ENCODE data around the gene VPREB1. TPM values are rescaled to one million over a fixed set of nuclear protein-coding genes. Genes with fewer than 3 reads are reported as not detected.
"Not testable (repeated sequence)": the region's sequence is repeated elsewhere in the genome, so short reads cannot be mapped to it uniquely, and the experiment has no call there.

VPREB1 gene
- total RNA-seq, 1 experiment from 2014 or later: not detected

DNA sequence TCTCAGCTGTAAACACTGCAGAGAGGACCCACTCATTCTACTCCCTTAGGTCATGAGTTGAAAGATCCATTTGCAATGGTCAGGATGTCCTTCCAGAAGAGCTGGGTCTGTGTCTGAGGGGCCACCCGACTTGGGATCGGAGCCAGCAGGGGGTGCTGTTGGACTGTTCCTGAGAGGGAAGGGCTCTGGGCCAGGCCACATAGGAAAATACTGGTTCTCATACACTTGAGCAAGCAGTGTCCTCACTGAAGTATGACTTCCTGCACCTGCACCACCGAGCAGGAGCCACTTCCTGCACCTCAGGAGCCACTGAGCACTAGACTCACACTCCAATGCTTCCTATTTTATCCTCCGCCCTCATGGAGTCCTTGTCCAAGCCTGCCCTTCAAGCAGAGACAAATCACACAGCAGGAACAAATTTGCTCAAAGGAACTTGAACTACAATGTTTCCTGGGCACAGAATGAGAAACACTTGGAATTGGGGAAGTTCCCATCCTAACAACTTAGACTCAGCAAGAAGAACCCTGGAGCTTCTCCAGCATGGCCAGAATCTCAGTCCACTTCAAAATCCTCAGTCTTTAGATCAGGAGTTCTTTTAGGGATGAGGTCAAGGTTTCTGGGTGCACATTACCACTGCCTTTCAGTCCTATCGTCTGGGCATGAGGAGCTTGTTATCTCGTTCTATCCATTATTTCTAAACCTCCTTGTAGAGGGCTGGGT lies 36.6 kb upstream of the VPREB1 start:
- H3K36me3 ChIP-seq: no peaks in the 10 kb centered on the region
- H3K4me1 ChIP-seq (replicated peaks): no peaks in the 10 kb centered on the region
- peaks cover 31% of the 10 kb centered on the region for H3K27me3 ChIP-seq (replicated peaks)
- DNase-seq (ENCODE audit: low read depth in 1 of 2, low spot score in 2 of 2): peak; percentile 48 to 68
- no peaks in the 10 kb centered on the region for H3K9me3 ChIP-seq (replicated peaks)
- H3K4me3 ChIP-seq: no peak overlapping the region
- no peak overlapping the region for H3K27ac ChIP-seq

DNA sequence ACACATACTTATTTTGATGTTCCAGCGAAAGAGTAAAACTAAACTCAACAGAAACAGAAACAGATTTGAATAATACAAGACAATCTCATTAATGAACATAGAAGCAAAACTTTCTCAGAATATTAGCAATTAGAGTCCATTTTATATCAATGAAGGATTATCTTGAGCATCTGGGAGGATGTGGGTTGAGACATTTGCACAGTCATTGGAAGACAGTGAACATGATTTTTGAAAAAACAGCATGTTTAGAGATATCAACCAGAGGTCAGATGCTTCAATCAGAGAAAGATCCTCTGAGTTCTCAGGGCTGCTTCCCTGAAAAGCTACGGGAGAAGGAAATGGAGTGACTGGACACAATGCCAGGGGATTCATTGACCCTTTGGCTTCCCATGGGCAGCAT lies 35.9 kb upstream of the VPREB1 start:
- peaks cover 31% of the 10 kb centered on the region for H3K27me3 ChIP-seq (replicated peaks)
- DNase-seq (ENCODE audit: low read depth in 1 of 2, low spot score in 2 of 2): no peak
- H3K27ac ChIP-seq: no peak overlapping the region
- H3K4me1 ChIP-seq (replicated peaks): no peaks in the 10 kb centered on the region
- H3K4me3 ChIP-seq: no peak overlapping the region
- H3K9me3 ChIP-seq (replicated peaks): no peaks in the 10 kb centered on the region
- no peaks in the 10 kb centered on the region for H3K36me3 ChIP-seq

DNA sequence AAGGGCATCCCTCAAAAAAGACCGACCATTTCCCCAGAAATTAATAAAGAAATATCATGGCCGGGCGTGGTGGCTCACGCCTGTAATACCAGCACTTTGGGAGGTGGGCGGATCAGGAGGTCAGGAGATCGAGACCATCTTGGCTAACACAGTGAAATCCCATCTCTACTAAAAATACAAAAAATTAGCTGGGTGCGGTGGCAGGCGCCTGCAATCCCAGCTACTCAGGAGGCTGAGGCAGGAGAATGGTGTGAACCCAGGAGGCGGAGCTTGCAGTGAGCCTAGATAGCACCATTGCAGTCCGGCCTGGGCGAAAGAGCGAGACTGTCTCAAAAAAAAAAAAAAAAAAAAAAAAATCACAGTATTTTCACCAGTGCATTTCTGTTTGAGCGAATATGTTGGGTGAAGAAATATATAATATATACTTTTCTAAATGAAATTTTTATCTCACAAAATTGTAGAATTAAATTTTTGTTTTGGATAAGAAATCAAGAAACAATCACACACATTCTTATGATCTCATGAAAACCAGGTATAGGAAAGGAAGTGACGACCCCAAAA lies 35.4 kb upstream of the VPREB1 start:
- not testable (repeated sequence) for DNase-seq (ENCODE audit: low read depth in 1 of 2, low spot score in 2 of 2); H3K27ac ChIP-seq; H3K9me3 ChIP-seq (replicated peaks); H3K4me1 ChIP-seq (replicated peaks); H3K36me3 ChIP-seq; H3K4me3 ChIP-seq
- H3K27me3 ChIP-seq (replicated peaks): peaks cover 34% of the 10 kb centered on the region

DNA sequence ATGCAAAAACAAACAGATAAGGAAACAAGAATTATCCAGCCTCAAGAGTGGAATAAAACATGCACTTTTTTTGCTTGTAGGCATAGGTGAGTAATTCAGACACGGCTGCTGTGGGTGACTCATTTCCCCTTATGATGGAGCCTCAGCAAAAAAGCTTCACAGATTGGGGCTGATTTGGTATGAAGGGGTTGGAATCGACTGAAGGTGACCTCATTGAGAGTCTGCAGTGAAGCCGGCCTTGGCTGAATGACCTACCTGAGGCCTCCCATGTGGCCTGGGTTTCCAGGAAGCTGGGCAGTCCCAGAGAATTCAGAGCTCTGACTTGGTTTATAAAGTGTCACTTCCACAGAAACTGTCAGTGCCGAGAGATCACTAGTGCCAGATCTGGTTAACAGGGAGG lies 34.2 kb upstream of the VPREB1 start:
- no peaks in the 10 kb centered on the region for H3K36me3 ChIP-seq
- peaks cover 36% of the 10 kb centered on the region for H3K27me3 ChIP-seq (replicated peaks)
- no peak overlapping the region for H3K4me3 ChIP-seq
- no peaks in the 10 kb centered on the region for H3K9me3 ChIP-seq (replicated peaks)
- no peaks in the 10 kb centered on the region for H3K4me1 ChIP-seq (replicated peaks)
- peak in 1 of 2 experiments; percentile 40 for DNase-seq (ENCODE audit: low read depth in 1 of 2, low spot score in 2 of 2)
- H3K27ac ChIP-seq: no peak overlapping the region

DNA sequence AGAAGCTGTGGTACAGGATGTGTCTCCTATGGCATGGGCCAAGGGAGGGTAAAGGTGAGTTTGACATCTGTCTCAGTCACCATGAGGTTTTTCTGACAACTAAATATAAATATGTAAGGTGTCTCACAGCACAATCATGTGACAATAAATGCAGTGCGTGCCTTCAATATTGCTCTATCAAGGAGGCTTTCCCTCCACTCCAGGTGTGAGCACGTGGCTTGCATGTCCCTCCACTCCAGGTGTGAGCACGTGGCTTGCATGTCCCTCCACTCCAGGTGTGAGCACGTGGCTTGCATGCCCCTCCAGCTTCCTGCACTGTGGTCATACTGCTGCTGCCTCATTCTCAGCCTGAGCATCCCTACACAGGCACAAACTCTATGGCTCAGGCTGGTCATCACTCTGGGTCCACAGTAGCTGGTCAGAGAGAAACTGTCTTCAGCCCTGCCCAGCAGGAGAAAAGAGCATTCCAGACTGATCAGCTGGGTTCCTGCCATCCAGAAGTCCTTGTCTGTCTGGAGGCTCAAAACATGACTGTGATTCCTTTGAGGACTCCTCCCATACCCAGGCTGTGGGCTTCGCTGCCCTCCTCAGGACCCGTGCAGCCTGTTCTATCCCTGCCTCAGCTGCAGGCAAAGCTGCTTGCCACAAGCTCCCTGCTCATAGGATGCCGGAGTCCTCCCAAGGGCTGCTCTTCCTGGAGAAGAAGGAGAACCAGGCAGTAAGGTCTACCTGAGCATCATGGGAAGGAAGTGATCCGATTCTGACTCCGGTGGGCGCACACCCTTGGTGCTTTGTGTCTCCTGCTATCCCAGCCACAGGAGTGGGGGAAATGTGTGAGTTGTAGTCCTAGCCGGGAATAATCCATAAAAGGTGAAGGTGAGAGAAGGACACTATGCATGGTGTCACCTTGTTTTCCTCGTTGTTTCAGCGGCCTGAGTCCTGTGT lies 33.4 kb upstream of the VPREB1 start:
- Histone ChIP-seq H3K27ac (no peak overlapping the region), H3K9me3 (replicated peaks) (no peaks in the 10 kb centered on the region), H3K4me1 (replicated peaks) (no peaks in the 10 kb centered on the region), H3K4me3 (no peak overlapping the region), H3K36me3 (no peaks in the 10 kb centered on the region), H3K27me3 (replicated peaks) (peaks cover 30% of the 10 kb centered on the region)
- no peak for DNase-seq (ENCODE audit: low read depth in 1 of 2, low spot score in 2 of 2)

DNA sequence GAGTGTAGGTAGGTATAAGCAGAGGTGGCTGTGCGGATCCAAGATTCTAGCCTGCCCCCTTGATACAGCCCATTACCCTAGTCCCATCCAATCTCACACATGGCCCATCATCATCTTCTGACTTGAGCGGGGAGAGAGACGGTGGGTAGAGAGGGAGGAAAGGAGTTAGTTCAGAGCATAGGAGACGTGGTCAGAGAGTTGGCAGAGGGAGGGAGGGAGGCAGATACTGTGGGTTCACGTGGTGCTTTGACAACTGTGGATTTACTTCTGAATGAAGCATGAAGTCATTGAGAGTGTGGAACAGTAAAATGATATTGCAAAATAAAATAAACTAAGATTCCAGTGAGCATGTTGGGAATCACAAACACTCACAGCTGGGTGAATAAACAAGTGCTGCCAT lies 31.4 kb upstream of the VPREB1 start:
- H3K27me3 ChIP-seq (replicated peaks): peaks cover 20% of the 10 kb centered on the region
- H3K27ac ChIP-seq: no peak overlapping the region
- H3K4me1 ChIP-seq (replicated peaks): no peaks in the 10 kb centered on the region
- no peak overlapping the region for H3K4me3 ChIP-seq
- peak in 1 of 2 experiments; percentile 10 for DNase-seq (ENCODE audit: low read depth in 1 of 2, low spot score in 2 of 2)
- H3K36me3 ChIP-seq: no peaks in the 10 kb centered on the region
- no peaks in the 10 kb centered on the region for H3K9me3 ChIP-seq (replicated peaks)

DNA sequence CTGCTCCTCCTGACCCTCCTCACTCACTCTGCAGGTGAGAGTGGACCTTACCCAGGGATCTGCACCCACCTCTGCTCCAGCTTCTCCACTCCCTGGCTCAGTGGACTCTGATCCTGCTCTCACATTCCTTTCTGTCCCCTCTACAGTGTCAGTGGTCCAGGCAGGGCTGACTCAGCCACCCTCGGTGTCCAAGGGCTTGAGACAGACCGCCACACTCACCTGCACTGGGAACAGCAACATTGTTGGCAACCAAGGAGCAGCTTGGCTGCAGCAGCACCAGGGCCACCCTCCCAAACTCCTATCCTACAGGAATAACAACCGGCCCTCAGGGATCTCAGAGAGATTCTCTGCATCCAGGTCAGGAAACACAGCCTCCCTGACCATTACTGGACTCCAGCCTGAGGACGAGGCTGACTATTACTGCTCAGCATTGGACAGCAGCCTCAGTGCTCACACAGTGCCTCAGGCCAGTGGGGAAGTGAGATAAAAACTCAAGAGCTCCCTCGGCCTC lies 29.7 kb upstream of the VPREB1 start:
- no peak overlapping the region for H3K27ac ChIP-seq
- peaks cover 26% of the 10 kb centered on the region for H3K27me3 ChIP-seq (replicated peaks)
- no peak overlapping the region for H3K4me3 ChIP-seq
- no peaks in the 10 kb centered on the region for H3K4me1 ChIP-seq (replicated peaks)
- peak in 1 of 2 experiments; percentile 23 for DNase-seq (ENCODE audit: low read depth in 1 of 2, low spot score in 2 of 2)
- no peaks in the 10 kb centered on the region for H3K36me3 ChIP-seq
- no peaks in the 10 kb centered on the region for H3K9me3 ChIP-seq (replicated peaks)

DNA sequence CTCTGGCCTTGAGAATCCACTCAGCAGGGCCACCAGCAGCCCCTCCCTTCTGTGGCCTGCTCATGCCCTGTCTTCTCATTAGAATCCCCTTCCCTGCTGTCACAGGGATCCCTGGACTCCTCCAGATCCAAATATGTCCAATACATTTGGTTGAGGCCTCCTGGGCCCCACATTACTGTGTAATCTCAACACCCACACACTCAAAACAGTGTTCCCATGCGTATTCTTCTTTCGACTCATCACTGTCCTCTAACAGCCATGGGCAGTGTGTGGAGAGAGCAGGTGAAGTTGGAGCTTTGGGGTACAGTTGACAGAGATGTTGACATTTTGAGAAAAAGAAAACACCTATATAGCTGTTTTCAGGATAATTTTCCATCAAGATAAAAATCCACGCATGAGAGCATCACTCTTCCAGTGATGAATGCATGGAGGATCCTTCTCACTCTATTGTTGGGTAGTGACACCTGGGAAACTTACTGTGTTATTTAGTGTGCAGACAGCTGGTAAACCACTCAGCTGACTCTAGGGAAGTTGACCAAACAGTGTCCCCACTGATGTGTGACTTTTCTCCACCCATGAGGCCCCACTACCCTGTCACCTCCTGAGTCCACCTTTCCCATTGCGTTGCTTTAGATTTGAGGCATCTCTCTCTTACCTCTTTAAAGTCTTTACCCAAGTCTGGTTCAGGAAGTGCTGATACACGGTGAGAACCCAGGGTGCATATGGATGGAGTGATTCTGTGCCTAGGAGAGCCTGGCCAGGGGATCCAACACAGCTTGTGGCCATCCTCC lies 28.7 kb upstream of the VPREB1 start:
- H3K4me1 ChIP-seq (replicated peaks): no peaks in the 10 kb centered on the region
- DNase-seq (ENCODE audit: low read depth in 1 of 2, low spot score in 2 of 2): peak in 1 of 2 experiments; percentile 8
- H3K9me3 ChIP-seq (replicated peaks): no peaks in the 10 kb centered on the region
- no peak overlapping the region for H3K27ac ChIP-seq
- no peak overlapping the region for H3K4me3 ChIP-seq
- peaks cover 26% of the 10 kb centered on the region for H3K27me3 ChIP-seq (replicated peaks)
- no peaks in the 10 kb centered on the region for H3K36me3 ChIP-seq

DNA sequence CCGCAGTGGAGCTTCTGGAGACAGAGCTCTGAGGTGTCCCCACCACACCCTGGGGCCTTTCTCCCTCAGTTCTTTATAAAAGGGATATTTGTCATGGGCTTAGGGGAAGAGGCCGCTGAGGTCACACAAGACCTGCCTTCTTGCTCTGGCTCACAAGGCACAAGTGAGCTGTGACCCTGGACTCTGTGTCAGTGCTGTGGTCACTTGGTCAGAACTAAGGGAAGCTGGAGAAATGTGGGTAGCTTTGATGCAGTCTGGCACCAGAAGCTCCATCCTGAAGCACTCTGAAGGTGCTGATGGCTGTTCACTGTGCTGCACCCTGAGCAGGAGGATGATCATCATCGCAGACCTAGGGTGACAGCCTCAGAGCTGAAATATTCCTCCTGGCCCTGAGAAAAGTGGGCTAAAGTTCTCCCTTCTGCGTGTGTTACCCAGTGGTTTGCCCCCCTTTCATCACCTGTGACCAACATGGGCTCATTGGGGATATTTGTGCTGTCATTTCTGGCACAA lies 28.1 kb upstream of the VPREB1 start:
- Histone ChIP-seq H3K4me1 (replicated peaks) (no peaks in the 10 kb centered on the region), H3K9me3 (replicated peaks) (no peaks in the 10 kb centered on the region), H3K4me3 (no peak overlapping the region), H3K27ac (no peak overlapping the region), H3K27me3 (replicated peaks) (peaks cover 26% of the 10 kb centered on the region), H3K36me3 (no peaks in the 10 kb centered on the region)
- DNase-seq (ENCODE audit: low read depth in 1 of 2, low spot score in 2 of 2): peak in 1 of 2 experiments; percentile 22

DNA sequence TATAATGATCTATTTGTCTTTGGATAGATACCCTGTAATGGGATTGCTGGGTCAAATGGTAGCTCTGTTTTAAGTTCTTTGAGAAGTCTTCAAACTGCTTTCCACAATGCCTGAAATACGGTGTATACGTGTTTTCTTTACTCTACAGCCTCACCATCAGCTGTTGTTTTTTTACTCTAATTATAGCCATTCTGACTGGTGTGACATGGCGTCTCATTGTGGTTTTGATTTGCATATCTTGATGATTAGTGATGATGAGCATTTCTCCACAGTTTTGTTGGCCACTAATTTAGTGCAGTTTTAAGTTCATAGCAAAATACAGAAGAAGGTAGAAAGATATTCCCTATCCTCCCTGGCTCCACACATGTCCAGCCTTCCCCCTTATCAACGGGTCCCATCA lies 26.3 kb upstream of the VPREB1 start:
- Histone ChIP-seq H3K27ac (no peak overlapping the region), H3K36me3 (no peaks in the 10 kb centered on the region), H3K4me1 (replicated peaks) (no peaks in the 10 kb centered on the region), H3K27me3 (replicated peaks) (peaks cover 19% of the 10 kb centered on the region), H3K4me3 (no peak overlapping the region), H3K9me3 (replicated peaks) (no peaks in the 10 kb centered on the region)
- DNase-seq (ENCODE audit: low read depth in 1 of 2, low spot score in 2 of 2): no peak

DNA sequence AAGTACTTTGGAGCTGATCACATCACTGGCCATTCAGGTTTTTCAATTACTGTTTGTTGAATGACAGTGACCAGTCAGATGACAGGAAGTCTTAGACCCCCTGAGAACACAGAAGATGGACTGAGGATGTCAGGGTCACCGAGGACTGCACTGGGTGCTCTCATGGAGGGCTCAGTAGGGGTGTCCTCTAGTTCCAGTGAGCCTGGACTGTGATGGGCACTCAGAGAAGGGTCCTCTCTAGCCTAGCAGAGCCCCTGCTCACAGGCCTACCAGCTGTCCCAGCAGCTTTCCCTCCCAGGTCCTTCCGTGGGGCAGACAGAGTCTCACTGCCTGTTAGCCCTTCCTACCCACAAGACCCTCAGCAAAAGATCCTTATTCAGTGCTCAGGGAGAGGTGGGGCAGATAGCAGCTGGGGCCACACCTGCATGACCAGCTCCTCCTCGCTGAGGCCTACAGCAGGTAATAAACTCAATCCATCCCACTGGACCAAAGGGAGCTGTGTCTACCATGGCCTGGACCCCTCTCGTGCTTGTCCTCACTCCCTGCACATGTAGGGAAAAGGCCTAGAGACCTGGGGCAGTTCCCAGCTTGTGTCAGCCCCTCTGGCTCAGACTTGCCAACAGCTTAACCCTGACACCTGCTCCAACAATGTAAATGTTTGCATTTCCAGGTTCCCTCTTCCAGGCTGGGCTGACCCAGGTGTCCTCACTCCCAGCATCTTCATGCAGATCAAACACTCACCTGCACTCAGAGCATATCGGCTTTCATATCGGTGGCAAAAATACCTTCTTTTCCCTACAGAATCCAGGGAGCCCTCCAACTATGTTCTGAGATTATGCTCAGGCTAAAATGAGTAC lies 25.2 kb upstream of the VPREB1 start:
- DNase-seq (ENCODE audit: low read depth in 1 of 2, low spot score in 2 of 2): no peak
- Histone ChIP-seq H3K4me1 (replicated peaks) (no peaks in the 10 kb centered on the region), H3K27me3 (replicated peaks) (peaks cover 8% of the 10 kb centered on the region), H3K27ac (no peak overlapping the region), H3K9me3 (replicated peaks) (no peaks in the 10 kb centered on the region), H3K4me3 (no peak overlapping the region), H3K36me3 (no peaks in the 10 kb centered on the region)

DNA sequence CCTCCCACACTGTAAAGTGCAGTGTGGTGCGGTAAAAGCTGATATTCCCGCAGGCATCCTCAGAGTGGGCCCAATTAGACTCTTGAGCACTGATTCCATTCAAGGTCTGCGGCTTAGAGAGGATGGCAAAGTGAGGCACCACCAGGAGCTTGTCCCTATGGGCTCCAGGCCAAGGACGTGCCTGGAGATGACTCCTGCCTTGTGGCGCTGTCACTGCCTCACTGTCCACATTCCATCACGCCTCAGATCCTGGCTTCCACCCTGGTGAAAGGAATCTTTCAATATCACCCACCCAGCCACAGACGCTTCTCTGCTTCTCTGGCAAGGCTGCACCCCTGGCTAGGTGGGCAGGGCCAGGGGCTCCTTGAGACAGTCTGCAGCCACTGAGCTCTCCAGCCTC lies 23.5 kb upstream of the VPREB1 start:
- not testable (repeated sequence) for H3K4me3 ChIP-seq; H3K9me3 ChIP-seq (replicated peaks); H3K27me3 ChIP-seq (replicated peaks); H3K27ac ChIP-seq; H3K4me1 ChIP-seq (replicated peaks); DNase-seq (ENCODE audit: low read depth in 1 of 2, low spot score in 2 of 2); H3K36me3 ChIP-seq
